ENCODE results near the gene P2RY2.

DNA sequence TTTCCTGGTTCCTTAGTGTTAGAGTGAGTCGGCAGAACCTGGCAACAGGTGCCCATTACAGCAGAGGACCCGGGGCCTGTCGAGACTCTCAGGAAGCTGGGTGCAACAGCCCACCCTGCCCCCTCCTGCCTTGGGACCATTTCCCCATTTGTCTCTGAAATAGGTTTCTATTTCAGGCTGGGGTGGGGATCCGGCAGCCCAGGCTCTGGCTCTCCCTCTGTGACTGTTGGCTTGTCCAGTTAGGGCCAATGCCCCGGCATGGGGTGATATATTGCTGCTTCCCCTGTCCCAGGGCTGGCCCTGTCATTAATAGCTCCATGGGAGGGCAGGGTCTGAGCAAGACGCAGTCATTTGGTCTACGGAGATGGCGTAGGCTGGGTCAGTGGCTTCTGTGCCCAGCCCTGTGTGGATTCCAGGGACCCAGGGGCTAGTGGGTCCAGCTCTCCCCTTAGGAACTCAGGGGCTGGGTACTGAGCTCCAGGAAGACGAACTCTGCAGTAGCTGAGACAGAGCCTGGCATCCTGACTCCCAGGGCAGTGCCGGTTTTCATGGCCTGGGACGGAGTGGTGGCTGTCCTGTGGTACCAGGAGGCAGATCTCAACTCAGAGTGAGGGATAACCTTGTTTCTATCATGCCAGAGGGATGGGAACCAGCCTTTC lies 56.8 kb downstream of the P2RY2 start:
- TF ChIP-seq CTCF (IDR thresholded peaks at IDR 0.05) (no peak), POLR2A (IDR thresholded peaks at IDR 0.05) (no peak), EP300 (IDR thresholded peaks at IDR 0.05) (no peak)

Data from tibial nerve (tissue), 4 donors.